Measurements from ENCODE around the gene PAIP2.
A peak's percentile ranks its signal among the peaks of the same experiment; 100 is the strongest.
"Not testable (repeated sequence)": the region's sequence is repeated elsewhere in the genome, so short reads cannot be mapped to it uniquely, and the experiment has no call there.

Gene PAIP2

DNA sequence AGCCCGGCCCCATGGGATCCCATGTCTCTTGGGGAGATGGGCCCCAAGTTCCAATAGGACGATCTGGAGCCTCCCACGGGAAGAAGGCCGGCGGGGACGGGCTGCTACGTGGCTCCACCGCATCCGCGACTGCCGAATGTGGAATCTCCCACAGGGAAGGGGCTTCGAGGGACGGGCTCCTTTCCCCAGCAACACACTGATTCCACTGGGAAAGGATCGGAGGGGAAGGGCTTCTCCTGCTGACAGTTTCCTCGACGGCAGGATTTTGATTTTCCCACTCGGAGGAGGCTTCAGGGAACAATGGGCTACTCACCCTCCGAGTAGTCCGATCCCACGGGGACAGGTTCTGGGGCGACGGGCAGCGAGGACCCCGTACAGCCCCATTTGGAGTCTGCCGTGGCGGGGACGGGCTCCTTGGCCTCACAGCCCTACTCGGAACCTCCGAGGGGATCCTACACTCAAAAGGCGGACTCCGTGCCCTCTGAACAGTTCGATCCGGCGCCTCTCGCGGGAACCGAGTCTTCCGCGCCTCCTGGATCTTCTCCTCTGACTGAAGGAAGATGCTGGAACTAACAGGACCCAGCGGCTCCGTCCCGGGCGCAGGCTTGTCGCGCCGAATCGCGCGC is 52.0 kb downstream of the PAIP2 start:
- no peak for DNase-seq

- no peak for DNase-seq
Measured at GRCh38 chr5:139394123-139394653, 52.5 kb downstream of the PAIP2 start.

- no peak for DNase-seq
Measured at GRCh38 chr5:139394654-139395566, 53.3 kb downstream of the PAIP2 start, which contains the start of gene PROB1. TSS of gene PROB1 (minus strand) at chr5:139395104. CDS start at chr5:139395081, 23 bp downstream.

DNA sequence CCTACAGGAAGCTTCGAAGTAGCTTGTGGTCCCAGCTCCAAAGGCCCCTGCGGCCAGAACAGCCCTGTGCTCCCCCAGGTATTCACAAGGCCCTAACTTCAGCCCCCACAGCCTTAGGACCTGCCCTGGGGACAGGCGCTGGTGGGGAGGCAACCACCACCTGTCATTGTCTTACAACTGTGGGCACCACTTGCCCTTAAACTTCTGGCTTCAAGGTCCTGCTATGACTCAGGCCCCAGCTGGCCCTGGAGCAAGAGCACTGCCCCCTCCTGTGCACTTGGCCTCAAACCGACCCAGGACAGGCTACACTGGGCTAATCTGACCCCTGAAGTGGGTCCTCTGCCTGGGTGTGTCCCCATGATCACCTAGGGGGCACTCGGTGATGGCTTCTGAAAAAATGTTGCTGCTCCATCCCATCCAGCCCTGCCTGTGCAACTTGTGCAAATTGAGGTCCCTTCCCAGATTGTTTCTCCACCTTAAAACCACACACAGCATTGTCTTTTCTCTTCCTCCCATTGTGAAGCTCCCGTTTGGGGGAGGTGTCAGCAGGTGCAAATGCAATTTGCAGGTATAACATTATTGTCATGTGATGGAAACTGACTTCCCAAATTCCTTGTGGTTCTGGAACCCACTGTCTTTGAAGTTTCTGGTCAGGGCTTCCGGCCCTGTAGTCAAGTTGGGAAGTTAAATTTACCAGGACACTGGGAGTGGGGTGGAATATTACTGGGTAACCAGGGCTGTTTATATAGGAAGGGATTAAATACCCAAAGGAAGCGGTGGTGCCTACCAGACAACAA is 54.4 kb downstream of the PAIP2 start:
- no peak for DNase-seq

DNA sequence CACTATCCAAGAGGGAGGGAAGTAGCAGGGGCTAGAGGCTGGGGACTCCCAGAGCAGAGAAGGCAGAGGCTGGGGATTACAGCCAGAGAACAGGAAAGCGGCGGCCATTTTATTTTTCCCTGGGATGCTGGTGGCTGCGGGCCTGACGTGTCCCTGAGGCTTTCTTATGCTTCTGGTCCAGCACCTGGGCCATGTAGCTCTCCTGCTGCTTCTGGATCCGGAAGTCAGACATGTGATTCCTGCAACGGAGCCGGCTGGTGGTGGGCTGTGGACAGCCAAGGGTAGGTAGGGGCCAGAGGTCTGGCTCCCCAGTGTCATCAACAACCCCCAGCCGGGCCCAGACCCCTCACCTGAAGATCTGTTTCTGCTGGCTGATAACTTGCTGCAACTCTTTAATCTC is 55.0 kb downstream of the PAIP2 start:
- DNase-seq = no peak

DNA sequence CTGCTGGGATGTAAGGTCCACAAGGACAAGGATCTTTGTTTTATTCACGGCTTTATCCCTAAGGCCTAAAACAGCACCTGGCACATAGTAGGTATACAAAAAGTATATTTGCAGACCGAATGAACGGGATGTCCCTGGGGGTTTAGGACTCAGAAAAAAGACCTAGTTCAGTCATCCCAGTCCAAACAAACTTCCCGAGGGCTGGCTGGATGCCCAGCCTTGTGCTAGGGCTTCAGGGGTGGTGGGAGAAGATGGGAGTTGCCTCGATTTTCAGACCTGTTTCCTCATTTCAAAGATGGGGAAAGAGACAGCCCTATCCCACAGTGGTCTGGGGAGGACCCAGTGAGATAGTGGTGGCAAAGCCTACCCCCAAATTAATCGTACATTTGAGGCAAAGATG is 56.3 kb downstream of the PAIP2 start:
- no peak for DNase-seq

DNA sequence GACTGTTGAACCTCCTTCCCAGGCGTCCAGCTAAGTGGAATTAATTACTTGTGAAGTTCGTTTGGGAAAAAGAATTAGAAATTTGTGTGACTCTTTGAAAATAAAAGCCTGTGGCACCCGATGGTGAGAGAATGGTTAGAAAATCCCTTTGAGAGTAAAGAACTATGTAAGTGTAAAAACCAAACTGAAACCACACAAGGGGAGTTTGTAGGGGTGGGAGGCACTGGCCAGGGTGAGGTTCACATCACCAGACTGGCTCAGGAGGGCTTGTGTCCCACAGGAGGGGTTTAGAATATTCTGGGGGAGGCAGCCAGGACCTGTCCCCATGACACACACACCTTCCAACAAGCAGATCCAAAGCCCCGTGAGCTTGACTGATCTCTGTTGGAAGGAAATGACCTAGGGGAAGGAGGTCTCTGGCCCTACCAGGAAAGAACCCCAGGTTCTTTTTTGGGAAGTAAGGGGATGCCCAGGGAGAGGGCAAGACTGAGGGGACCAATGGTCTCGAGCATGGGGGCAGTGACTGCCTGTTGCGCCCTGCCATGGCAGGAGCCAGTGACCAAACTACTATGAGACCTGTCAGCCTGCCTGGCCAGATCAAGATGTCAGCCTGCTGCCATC is 58.0 kb downstream of the PAIP2 start:
- DNase-seq = no peak

DNA sequence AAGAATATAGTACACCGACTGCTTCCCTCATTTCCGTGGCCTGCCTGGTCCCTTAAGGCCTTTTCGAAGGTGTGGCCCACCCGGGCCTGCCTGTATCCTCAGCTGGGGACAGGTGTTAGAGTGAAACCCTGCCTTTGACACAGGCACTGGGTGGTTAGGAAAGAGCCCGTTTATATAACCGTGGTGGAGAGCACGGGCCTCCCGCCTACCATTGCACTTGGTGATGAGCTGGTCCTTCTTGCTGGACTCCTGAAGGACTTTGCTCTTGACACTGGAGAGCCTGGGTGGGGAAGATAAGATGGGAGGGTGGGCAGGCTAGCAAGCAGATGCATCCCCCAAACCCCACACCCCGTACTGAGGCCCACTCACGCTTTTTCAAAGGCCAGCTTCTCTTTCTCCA is 59.9 kb downstream of the PAIP2 start:
- no peak for DNase-seq

DNA sequence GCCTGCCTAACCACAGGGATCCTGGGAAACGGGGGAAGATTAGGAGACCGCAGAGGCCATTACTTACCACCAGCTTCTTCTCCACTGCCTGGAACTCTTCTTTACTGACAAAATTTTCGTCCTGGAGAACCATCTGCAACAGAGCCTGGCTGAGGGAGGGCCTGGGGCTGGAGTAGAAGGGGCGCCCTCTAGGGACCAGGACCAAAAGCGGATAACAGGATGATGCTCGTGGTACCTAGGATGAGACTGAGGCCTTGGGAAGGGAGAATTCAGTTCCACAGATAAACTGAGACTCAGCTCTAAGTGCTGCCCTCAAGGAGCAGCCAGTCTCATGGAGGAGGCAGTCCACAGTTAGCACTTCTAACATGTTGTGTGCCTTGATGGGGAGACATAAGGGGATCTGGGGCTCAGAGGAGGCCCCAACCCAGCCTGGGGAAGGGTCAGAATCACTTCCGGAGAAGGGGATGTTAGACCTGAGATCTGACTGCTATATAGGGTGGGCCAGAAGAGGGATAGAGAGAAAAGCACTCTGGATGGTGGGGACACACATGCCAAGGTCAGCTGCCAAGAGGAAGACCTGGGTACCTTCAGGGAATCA is 61.0 kb downstream of the PAIP2 start:
- DNase-seq = peak; percentile 8

- DNase-seq = no peak
Measured at GRCh38 chr5:139403418-139403786, 61.7 kb downstream of the PAIP2 start.

DNA sequence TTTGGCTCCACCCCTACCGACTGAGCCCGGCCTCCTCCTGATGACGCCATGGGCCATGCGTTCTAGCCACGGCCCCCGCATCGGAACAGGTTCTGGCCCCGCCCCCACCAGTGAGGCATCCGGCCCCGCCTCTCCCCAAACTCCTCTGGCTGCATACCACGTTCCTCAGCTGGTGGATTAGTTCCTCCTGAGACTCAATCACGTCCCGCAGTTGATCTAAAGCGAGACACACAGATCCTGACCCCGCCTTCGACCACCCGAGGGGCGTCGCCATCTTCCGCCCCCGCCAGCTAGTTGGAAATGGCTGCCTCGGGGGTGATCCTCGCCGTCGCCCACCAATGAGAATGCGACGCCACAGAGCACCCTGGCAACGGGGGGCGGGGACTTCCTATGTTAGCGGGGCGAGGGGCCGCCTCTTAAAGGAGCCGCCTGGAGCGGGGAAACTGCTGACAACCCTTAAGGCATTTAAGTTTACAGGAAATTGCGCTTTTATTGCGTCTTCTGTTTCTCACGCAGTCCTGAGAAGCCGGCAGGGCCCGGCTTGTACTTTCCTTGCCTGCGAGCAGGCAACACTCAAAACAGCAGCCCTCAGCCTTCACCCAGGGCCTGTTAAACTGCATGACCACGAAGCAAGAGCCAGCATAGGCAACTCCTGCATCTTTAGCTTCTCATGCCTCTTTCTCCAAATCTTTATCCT is 62.3 kb downstream of the PAIP2 start, which contains the start of gene SPATA24:
Gene SPATA24, minus strand, starts transcription at position 303 of the 697 bp plus-strand sequence. Its CDS starts 29 bp downstream, at position 274.
- peak; percentile 97 for DNase-seq

GRCh38 chr5:139404484-139404840 is 62.8 kb downstream of the PAIP2 start:
- no peak for DNase-seq

GRCh38 chr5:139406963-139407362 is 65.3 kb downstream of the PAIP2 start:
- no peak for DNase-seq

DNA sequence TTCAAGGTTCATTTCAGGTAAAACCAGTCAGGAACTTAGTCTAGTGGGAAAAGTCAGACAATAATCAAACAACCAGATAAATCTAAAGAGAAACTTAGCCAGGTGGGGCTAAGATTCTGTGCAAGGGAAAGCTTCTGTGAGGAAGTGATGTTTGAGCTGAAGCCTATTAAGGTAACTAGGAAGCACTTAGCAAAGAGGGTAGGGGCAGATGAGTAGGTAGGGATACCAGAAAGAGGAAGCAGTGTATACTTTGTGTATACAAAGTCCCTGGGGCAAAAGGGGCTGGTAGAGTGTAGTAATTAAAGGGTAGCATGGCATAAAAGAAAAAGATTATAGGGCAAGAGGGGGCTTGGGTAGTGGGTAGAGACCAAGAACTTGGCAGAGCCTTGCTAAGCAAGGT is 65.9 kb downstream of the PAIP2 start:
- no peak for DNase-seq

DNA sequence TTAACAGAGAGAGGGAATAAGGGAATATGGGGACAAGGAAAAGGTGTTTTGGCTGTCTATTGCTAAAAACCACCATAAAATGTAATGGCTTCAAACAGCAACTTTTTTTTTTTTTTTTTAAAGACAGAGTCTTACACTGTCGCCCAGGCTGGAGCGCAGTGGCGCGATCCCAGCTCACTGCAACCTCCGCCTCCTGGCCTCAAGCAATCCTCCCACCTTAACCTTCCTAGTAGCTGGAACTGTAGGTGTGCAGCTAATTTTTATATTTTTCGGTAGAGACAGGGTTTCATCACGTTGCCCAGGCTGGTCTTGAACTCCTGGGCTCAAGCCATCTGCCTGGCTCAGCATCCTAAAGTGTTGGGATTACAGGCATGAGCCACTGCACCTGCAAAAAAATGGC is 66.5 kb downstream of the PAIP2 start:
- DNase-seq = no peak

DNA sequence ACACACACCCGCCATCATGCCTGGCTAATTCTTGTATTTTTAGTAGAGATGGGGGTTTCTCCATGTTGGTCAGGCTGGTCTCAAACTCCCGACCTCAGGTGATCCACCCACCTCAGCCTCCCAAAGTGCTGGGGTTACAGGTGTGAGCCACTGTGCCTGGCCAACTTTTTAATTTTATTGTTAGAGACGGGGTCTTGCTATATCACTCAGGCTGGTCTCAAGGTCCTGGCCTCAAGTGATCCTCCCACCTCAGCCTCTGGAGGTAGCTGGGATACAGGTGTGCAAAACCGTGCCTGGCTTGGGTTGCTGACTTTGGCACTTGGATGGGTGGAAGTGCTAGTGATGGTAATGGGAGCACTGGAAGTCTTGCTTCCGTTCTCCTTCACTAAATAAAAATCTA is 67.5 kb downstream of the PAIP2 start:
- not testable (repeated sequence) for DNase-seq

DNA sequence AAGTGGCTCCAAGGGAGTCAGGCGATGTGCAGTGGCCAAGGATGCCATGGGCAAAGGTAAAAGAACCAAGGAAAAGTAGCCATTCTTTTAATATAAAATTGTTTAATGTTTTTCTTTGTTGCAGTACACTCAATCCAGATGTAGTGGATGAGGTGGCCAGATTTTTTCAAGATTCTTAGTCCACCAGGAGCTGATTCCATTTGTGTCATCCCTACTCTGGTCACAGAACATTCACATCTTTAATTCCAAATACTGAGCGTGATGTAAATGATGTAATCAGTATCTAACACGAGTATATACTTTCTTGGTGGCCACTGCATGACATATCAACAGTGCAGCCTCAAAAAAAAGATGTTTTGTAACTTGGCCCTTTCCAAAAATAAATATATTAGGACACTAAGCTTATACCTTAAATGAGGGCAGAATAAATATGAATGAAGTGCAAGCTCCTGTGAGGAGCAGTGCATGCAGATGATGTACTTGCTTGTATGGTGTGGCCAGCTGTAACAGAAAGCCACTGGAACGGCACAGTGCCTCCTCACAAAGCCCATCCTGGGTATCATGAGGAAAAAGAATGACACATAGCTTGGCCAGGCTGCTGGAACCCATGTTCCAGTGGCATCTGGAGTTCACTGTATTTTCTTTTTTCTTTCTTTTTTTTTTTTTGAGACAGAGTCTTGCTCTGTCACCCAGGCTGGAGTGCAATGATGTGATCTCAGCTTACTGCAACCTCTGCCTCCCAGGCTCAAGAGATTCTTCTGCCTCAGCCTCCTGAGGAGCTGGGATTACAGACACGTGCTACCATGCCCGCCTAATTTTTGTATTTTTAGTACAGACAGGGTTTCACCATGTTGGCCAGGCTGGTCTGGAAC is 68.7 kb downstream of the PAIP2 start:
- DNase-seq = no peak

- DNase-seq = no peak
Measured at GRCh38 chr5:139410993-139411828, 69.6 kb downstream of the PAIP2 start.

GRCh38 chr5:139413153-139413552 is 71.5 kb downstream of the PAIP2 start:
- DNase-seq = no peak

DNA sequence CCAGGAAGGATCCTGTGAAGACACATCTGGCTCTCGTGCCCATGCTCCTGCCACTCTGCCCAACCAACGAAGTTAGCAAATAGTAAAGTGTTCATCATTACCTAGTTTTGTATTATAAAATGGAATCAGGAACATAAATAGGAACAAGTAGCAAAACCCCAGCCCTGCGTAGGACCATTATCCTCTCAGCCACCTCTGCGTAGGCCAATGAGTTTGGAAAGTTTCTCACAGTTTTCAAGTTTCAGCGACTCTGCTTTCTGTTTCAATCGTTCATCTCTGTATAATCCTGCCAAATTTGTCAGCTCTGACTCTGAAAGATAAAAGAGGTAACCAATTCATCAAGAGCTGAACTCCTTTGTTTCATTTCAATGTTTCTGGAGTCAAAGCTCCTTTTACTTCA is 72.3 kb downstream of the PAIP2 start:
- DNase-seq = no peak
